Endothelial cell of umbilical vein (primary cell): Measurements from ENCODE around the gene MYMK. TPM values are rescaled to one million over a fixed set of nuclear protein-coding genes. Genes with fewer than 3 reads are reported as not detected.

Experiments
- BruUV-seq: library from RNA; stranded (reverse); fragments of 400-500 nt; replicated peaks from 2 replicates; lab custom pipeline; 2021; lab: Mats Ljungman, UMichigan
- CTCF ChIA-PET: fragments of 300-600, 350-600 bp; sonication (Branson Sonifier 250); formaldehyde crosslinking; loops from one replicate; lab custom pipeline; 2021; ENCODE audit warnings: antibody characterized with exemption, inconsistent platforms; lab: Charles Lee
- POLR2A ChIA-PET: fragments of 300-600, 350-600 bp; sonication (Branson Sonifier 250); formaldehyde crosslinking; loops from one replicate; lab custom pipeline; 2021; ENCODE audit warnings: antibody characterized with exemption, inconsistent platforms; lab: Charles Lee
- DNase-seq: peaks from one replicate; pipeline ENCODE4 v3.0.0-alpha.2; 2011; ENCODE audit warnings: low read depth, low spot score
- FAIRE-seq: peaks from 2 replicates; lab custom pipeline; 2011; peaks lifted over from hg19 to GRCh38; lab: Jason Lieb, UNC
- H2AFZ ChIP-seq: 2 replicates; pipeline ENCODE4 v1.6.0; 2012; ENCODE audit warnings: low read depth, low read length, control low read depth, inconsistent platforms
- H3K27ac ChIP-seq: 2 replicates; pipeline ENCODE4 v1.5.1; 2011; ENCODE audit warnings: low read depth, mild to moderate bottlenecking, control low read depth, low read length, moderate library complexity; ENCODE audit not compliant: insufficient read depth
- H3K27me3 ChIP-seq, 2 experiments: 2 replicates each; pipeline versions ENCODE4 v1.6.0 to v1.6.1; 2011; ENCODE audit warnings: low read length in 2 of 2, mixed read lengths in 1 of 2; ENCODE audit not compliant: control insufficient read depth in 2 of 2, insufficient read depth in 2 of 2
- H3K36me3 ChIP-seq, 2 experiments: 2 replicates in 1 of 2; 3 replicates in 1 of 2; pipeline ENCODE4 v1.5.1; 2011; ENCODE audit warnings: low read length in 2 of 2, mild to moderate bottlenecking in 1 of 2, moderate library complexity in 1 of 2; ENCODE audit not compliant: control insufficient read depth in 2 of 2, insufficient read depth in 2 of 2; ENCODE audit errors: extremely low read depth in 1 of 2
- H3K4me1 ChIP-seq: 3 replicates; pipeline ENCODE4 v1.5.1; 2011; ENCODE audit warnings: mild to moderate bottlenecking, low read length; ENCODE audit not compliant: control insufficient read depth, insufficient read depth; ENCODE audit errors: extremely low read depth
- H3K4me2 ChIP-seq: 2 replicates; pipeline ENCODE4 v1.6.1; 2011; ENCODE audit warnings: low read length, control low read depth, mixed read lengths; ENCODE audit not compliant: insufficient read depth
- H3K4me3 ChIP-seq, 3 experiments: fragments of 200-600 bp in 1 of 3; sonication (generic), shearing (Covaris generic) in 1 of 3; replicated peaks in 1 of 3; 2 replicates each; pipeline ENCODE4 v1.5.1; 2011 to 2016; ENCODE audit warnings: control low read depth in 3 of 3, low read length in 3 of 3, mild to moderate bottlenecking in 2 of 3, inconsistent platforms in 1 of 3, low read depth in 1 of 3, moderate library complexity in 1 of 3; ENCODE audit not compliant: insufficient read depth in 1 of 3
- H3K79me2 ChIP-seq: 2 replicates; pipeline ENCODE4 v1.6.0; 2012; ENCODE audit warnings: low read length, inconsistent platforms; ENCODE audit not compliant: control insufficient read depth, insufficient read depth
- H3K9ac ChIP-seq: replicated peaks from 2 replicates; pipeline ENCODE3; 2011; ENCODE audit warnings: low read length, control low read depth; ENCODE audit not compliant: insufficient read depth; ENCODE audit errors: extremely low read depth
- H3K9me1 ChIP-seq: replicated peaks from 3 replicates; pipeline ENCODE4 v1.6.0; 2011; ENCODE audit warnings: mild to moderate bottlenecking, low read length; ENCODE audit not compliant: control insufficient read depth, insufficient read depth; ENCODE audit errors: extremely low read depth
- H3K9me3 ChIP-seq: replicated peaks from 2 replicates; pipeline ENCODE4 v1.5.1; 2012; ENCODE audit warnings: low read length, inconsistent platforms; ENCODE audit not compliant: control insufficient read depth, insufficient read depth
- H4K20me1 ChIP-seq: replicated peaks from 2 replicates; pipeline ENCODE3; 2011; ENCODE audit warnings: mild to moderate bottlenecking, low read length; ENCODE audit not compliant: control insufficient read depth, insufficient read depth; ENCODE audit errors: extremely low read depth
- EZH2 ChIP-seq: IDR thresholded peaks from 2 replicates; pipeline ENCODE4 v1.6.1; 2012; ENCODE audit warnings: borderline replicate concordance, low read depth, mild to moderate bottlenecking, moderate library complexity, low read length, inconsistent platforms; ENCODE audit not compliant: severe bottlenecking
- FOS ChIP-seq: IDR thresholded peaks from 2 replicates; pipeline ENCODE4 v1.6.1; 2011; ENCODE audit warnings: mild to moderate bottlenecking, low read length, moderate library complexity, borderline replicate concordance; ENCODE audit not compliant: insufficient read depth
- GATA2 ChIP-seq: IDR thresholded peaks from 2 replicates; pipeline ENCODE4 v1.7.0; 2011; ENCODE audit warnings: low read depth, mild to moderate bottlenecking, moderate library complexity, mixed read lengths, low read length; ENCODE audit not compliant: insufficient read length, insufficient read depth
- JUN ChIP-seq: IDR thresholded peaks from 2 replicates; pipeline ENCODE4 v1.6.1; 2011; ENCODE audit warnings: borderline replicate concordance, low read depth; ENCODE audit not compliant: insufficient read length, insufficient read depth
- MYC ChIP-seq: IDR thresholded peaks from one replicate; pipeline ENCODE4 v1.6.1; 2011; ENCODE audit warnings: mild to moderate bottlenecking, low read depth, low read length
- POLR2A ChIP-seq: IDR thresholded peaks from 2 replicates; pipeline ENCODE4 v1.6.1; 2012; ENCODE audit warnings: low read depth, mild to moderate bottlenecking, control low read depth, low read length
- POLR2AphosphoS5 ChIP-seq: IDR thresholded peaks from 2 replicates; pipeline ENCODE4 v1.6.1; 2012; ENCODE audit warnings: low read depth, mild to moderate bottlenecking, control low read depth, low read length, moderate library complexity; ENCODE audit not compliant: insufficient read depth
- dilution Hi-C: fragments of 300-500 bp; cut with MboI; formaldehyde crosslinking; loops from one replicate; pipeline ENCODE4 v1.15.0; 2019; ENCODE audit warnings: low sequenced_read_pairs; ENCODE audit not compliant: extremely low pct_ligation_motif_present
- intact Hi-C: fragments of 100-400 bp; cut with micrococcal nuclease; formaldehyde crosslinking; loops from one replicate; pipeline ENCODE4 v1.10.0; 2022
- polyA plus RNA-seq, 4 experiments: library from polyadenylated mRNA; depleted of rRNA in 3 of 4; stranded (reverse) in 3 of 4; unstranded in 1 of 4; fragments of >200 nt; gene quantifications; 2 replicates each; pipeline versions ENCODE4 v1.2.1 to v1.2.3, GENCODE V29; 2011 to 2012; ENCODE audit warnings: missing spikeins in 1 of 4
- total RNA-seq: library from RNA; stranded (reverse); gene quantifications from 2 replicates; pipeline ENCODE4 v1.2.3, GENCODE V29; 2021
- TF ChIP-seq, protein P1 (sequence below): IDR thresholded peaks from 2 replicates; pipeline ENCODE4 v1.6.1; 2011; ENCODE audit not compliant: insufficient read depth, insufficient read length
- TF ChIP-seq, protein P2 (sequence below), 2 donors: IDR thresholded peaks; 1 replicate in 1 of 2; 2 replicates in 1 of 2; pipeline ENCODE4 v1.5.1; 2011; ENCODE audit warnings: low read length in 2 of 2, mild to moderate bottlenecking in 2 of 2, moderate library complexity in 2 of 2, control low read depth in 1 of 2, inconsistent platforms in 1 of 2, low read depth in 1 of 2; ENCODE audit not compliant: insufficient read depth in 1 of 2; ENCODE audit errors: extremely low read depth in 1 of 2

MYMK gene
- total and polyA plus RNA-seq, 2 donors (not counting 3 experiments of a cell fraction or from before 2014, with no cell fraction given): not detected

DNA sequence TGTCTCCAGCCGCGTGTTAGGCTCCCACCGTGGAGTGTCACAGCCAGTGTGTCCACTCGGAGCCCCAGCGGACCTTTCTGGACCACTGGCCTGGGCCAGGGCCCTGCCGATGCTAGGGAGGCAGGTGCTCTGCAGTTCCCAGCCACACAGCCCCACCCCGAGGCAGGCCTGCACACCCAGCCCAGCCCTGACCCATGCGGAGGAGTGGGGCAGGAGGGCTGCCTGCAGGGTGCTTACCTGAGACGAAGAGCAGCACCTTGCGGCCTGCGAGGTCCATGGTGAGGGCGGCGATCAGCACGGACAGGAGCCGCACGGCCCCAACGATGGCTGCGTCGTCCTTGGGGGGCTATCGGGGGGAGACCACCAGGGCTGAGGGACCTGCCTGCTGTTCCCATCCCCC, 51.0 kb downstream of the MYMK start:
- FAIRE-seq: no peak

More for the DNA sequence above, 51.0 kb downstream of the MYMK start:
- H3K9me3 ChIP-seq: no peaks in the 10 kb centered on the region
- peaks cover 3 to 36% of the 10 kb centered on the region in 2 experiments for H3K36me3 ChIP-seq
- intact Hi-C loops: no loop called here
- CTCF ChIA-PET: interaction anchor here (1.7 kb wide), 1 partner anchor 13 kb away, joined by 3 read pairs; no protein-coding TSS in a partner anchor
- H3K9ac ChIP-seq: no peak overlapping the region
- no peak overlapping the region for H3K27ac ChIP-seq
- BruUV-seq: no TSS peak
- H3K27me3 ChIP-seq: no peaks in the 10 kb centered on the region
- dilution Hi-C loops: no loop called here
- H3K4me3 ChIP-seq: no peak overlapping the region
- H3K9me1 ChIP-seq: no peaks in the 10 kb centered on the region
- peaks cover 6% of the 10 kb centered on the region for H3K4me1 ChIP-seq
- no peak for TF ChIP-seq FOS
- TF ChIP-seq JUN: no peak
- TF ChIP-seq, protein P1, sequence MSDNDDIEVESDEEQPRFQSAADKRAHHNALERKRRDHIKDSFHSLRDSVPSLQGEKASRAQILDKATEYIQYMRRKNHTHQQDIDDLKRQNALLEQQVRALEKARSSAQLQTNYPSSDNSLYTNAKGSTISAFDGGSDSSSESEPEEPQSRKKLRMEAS: no peak
- TF ChIP-seq MYC: no peak
- TF ChIP-seq, protein P2, sequence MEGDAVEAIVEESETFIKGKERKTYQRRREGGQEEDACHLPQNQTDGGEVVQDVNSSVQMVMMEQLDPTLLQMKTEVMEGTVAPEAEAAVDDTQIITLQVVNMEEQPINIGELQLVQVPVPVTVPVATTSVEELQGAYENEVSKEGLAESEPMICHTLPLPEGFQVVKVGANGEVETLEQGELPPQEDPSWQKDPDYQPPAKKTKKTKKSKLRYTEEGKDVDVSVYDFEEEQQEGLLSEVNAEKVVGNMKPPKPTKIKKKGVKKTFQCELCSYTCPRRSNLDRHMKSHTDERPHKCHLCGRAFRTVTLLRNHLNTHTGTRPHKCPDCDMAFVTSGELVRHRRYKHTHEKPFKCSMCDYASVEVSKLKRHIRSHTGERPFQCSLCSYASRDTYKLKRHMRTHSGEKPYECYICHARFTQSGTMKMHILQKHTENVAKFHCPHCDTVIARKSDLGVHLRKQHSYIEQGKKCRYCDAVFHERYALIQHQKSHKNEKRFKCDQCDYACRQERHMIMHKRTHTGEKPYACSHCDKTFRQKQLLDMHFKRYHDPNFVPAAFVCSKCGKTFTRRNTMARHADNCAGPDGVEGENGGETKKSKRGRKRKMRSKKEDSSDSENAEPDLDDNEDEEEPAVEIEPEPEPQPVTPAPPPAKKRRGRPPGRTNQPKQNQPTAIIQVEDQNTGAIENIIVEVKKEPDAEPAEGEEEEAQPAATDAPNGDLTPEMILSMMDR (IDR thresholded peaks at IDR 0.05; ENCODE audit: extremely low read depth in 1 of 2, insufficient read depth in 1 of 2, low read depth in 1 of 2, low read length in 2 of 2): no peak
- TF ChIP-seq EZH2: no peak
- no peak for TF ChIP-seq GATA2
- TF ChIP-seq POLR2A: no peak
- TF ChIP-seq POLR2AphosphoS5: no peak
- DNase-seq: no peak
- no peak overlapping the region for H2AFZ ChIP-seq
- POLR2A ChIA-PET: no interaction called here
- H3K79me2 ChIP-seq: peaks cover 8% of the 10 kb centered on the region
- H3K4me2 ChIP-seq: no peak overlapping the region
- no peaks in the 10 kb centered on the region for H4K20me1 ChIP-seq
